Aorta (tissue), 5 donors: ENCODE results near the gene PDE4D. TPM values are rescaled to one million over a fixed set of nuclear protein-coding genes. Genes with fewer than 3 reads are reported as not detected.
"Not testable (repeated sequence)": the region's sequence is repeated elsewhere in the genome, so short reads cannot be mapped to it uniquely, and the experiment has no call there.

ENCODE experiments used
- ATAC-seq: fragments of 200-7000 bp; cut with Tn5 transposase; one replicate; pipeline ENCODE4 v1.9.1; 2022; ENCODE audit warnings: moderate library complexity; ENCODE audit not compliant: low FRiP score
- DNase-seq, 2 donors: peaks; one replicate each; pipeline ENCODE4 v3.0.0-alpha.2; 2020
- H3K27ac ChIP-seq, 2 donors: one replicate each; pipeline ENCODE4 v1.5.1; 2013; ENCODE audit warnings: low read length in 2 of 2, mild to moderate bottlenecking in 2 of 2, moderate library complexity in 2 of 2, control low read depth in 1 of 2, inconsistent platforms in 1 of 2, low read depth in 1 of 2
- H3K27me3 ChIP-seq, 2 donors: one replicate each; pipeline ENCODE4 v1.6.1; 2013; ENCODE audit warnings: control low read depth in 1 of 2, low read length in 1 of 2, mild to moderate bottlenecking in 1 of 2, moderate library complexity in 1 of 2; ENCODE audit not compliant: insufficient read depth in 2 of 2, control insufficient read depth in 1 of 2
- H3K36me3 ChIP-seq, 2 donors: one replicate each; pipeline ENCODE4 v1.6.1; 2013; ENCODE audit warnings: control low read depth in 1 of 2, low read length in 1 of 2, mild to moderate bottlenecking in 1 of 2; ENCODE audit not compliant: insufficient read depth in 2 of 2, control insufficient read depth in 1 of 2
- H3K4me1 ChIP-seq, 2 donors: one replicate each; pipeline ENCODE4 v1.6.1; 2013; ENCODE audit warnings: low read length in 2 of 2, control low read depth in 1 of 2, mild to moderate bottlenecking in 1 of 2, moderate library complexity in 1 of 2; ENCODE audit not compliant: insufficient read depth in 2 of 2, control insufficient read depth in 1 of 2
- H3K4me3 ChIP-seq, 2 donors: one replicate each; pipeline ENCODE4 v1.5.1; 2013; ENCODE audit warnings: low read length in 2 of 2, control low read depth in 1 of 2, mild to moderate bottlenecking in 1 of 2
- H3K9me3 ChIP-seq: one replicate; pipeline ENCODE4 v1.6.1; 2013; ENCODE audit warnings: mild to moderate bottlenecking, low read length; ENCODE audit not compliant: control insufficient read depth
- WGBS, 2 donors: extraction: QIAGEN DNeasy Blood & Tissue Kit; methylation state at CpG; one replicate each; pipeline ENCODE4 v1.1.7; 2013; 5-methylcytosine and 5-hydroxymethylcytosine counted together
- intact Hi-C, 2 donors: fragments of 100-400 bp; cut with DNase I; formaldehyde crosslinking; loops; one replicate each; pipeline versions ENCODE4 v1.14.2 to v1.15.0; 2022
- polyA plus RNA-seq, 2 donors: library from polyadenylated mRNA; stranded (reverse); fragments of 200-250 nt; gene quantifications; one replicate each; pipeline ENCODE4 v1.2.3, GENCODE V29; 2013
- total RNA-seq, 2 donors: library from RNA; stranded (reverse); fragmentation: NEBNext Ultra II Directional; extraction: Animal tissue kit (Norgen Biotek cat#: 25700); gene quantifications; one replicate each; pipeline ENCODE4 v1.2.1, GENCODE V29; 2021
- donor health status: healthy with polysubstance abuse.
- donor health status: Bipolar disorder and iron deficiency.
- donor health status: DM: no; HTN: no; CAD: no.
- donor health status: DM: no; HTN: no; CAD: no.
- donor health status: DM: yes; HTN: yes; CAD: no.

Gene PDE4D
- total and polyA plus RNA-seq, 4 donors: 2.4 to 112 (median 33.3) TPM

DNA sequence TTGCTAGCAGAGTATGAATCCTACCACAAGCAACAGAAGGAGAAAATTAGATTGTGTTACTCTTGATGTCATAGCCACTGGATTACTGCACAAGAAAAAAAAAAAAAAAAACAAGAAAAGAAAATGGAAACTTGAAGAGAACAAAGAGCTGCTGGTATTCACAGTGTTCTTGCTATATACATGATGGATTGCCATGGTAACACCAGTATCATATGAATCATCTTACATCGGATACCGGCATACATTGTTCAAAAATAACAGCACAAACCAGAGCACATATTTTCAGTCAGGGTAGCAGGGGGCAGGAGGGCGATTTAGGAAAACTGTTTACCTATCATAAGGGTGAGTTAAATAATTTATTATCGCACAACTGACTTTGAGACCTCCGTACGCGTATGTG is 472.9 kb downstream of the PDE4D start:
- Histone ChIP-seq H3K4me3 (no peak overlapping the region), H3K36me3 (peaks cover 0 to 2% of the 10 kb centered on the region in 2 donors), H3K27me3 (no peaks in the 10 kb centered on the region), H3K27ac (no peak overlapping the region), H3K9me3 (no peaks in the 10 kb centered on the region), H3K4me1 (no peaks in the 10 kb centered on the region)
- intact Hi-C loops: no loop called here
- no peak for ATAC-seq
- 62 to 76% methylated on average over 7 of the region's 7 CpGs for WGBS, 2 donors
- no peak for DNase-seq

DNA sequence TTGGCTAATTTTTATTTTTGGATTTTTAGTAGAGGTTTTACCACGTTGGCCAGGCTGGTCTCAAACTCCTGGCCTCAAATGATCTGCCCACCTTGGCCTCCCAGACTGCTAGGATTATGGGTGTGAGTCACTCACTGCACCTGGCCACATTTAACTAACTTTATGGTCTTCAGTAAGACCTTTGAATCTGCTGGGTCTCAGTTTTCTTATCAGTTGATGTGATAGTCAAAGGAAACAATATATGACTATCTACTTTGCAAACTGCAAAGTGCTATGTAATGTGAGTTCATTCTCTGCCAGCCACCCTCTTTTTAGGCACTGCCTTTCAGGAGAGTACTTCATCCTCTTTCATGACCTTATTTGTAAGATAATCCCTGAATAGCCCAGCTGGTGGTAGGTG is 474.7 kb downstream of the PDE4D start:
- 39 to 40% methylated on average over 1 of the region's 1 CpG for WGBS, 2 donors
- ATAC-seq: no peak
- no peaks in the 10 kb centered on the region for H3K4me1 ChIP-seq
- no peaks in the 10 kb centered on the region for H3K9me3 ChIP-seq
- no peak for DNase-seq
- no peaks in the 10 kb centered on the region for H3K27me3 ChIP-seq
- intact Hi-C loops: no loop called here
- no peak overlapping the region for H3K4me3 ChIP-seq
- no peak overlapping the region for H3K27ac ChIP-seq
- no peaks in the 10 kb centered on the region for H3K36me3 ChIP-seq

DNA sequence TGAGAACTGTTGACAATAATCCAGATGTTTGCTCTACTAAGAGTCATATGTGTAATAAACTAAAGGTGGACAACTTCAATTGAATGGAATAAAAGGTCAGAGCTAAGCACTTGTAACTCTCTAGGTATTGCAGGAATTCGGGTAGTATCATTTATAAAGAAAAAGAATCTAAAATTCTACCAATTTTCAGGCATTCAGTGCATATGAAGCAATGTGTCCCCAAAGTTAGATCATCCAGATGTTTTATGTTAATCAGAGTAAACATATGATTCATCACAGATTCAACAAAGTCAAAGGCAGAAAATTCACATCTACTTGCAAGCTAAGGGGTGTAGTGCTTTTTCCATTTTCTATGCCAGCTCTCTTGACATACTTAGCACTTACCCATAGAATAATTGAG is 477.1 kb downstream of the PDE4D start:
- Histone ChIP-seq H3K4me3 (no peak overlapping the region), H3K27ac (no peak overlapping the region), H3K4me1 (no peaks in the 10 kb centered on the region), H3K27me3 (no peaks in the 10 kb centered on the region), H3K36me3 (no peaks in the 10 kb centered on the region), H3K9me3 (no peaks in the 10 kb centered on the region)
- WGBS, 2 donors: 82 to 83% methylated on average over 1 of the region's 1 CpG
- DNase-seq (no peak), ATAC-seq (no peak)
- intact Hi-C loops: no loop called here

DNA sequence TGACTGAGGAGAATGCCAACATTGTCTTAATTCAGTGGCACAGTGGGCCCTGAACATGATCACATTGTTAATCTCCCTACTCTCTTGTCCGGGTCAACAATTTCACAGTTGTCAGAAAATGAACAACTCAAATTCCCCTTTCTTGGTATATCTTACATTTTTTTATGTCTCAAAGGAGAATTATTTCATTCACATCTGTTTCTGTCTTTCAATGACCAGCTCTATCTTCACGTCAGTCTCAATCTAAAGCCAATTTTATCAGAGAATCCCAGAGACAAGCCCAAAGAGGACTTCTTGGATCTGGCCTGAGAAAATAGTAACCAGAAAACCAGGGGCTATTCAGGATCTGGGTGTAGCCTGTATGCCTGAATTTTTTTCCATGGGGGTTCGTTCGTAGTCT is 477.5 kb downstream of the PDE4D start:
- DNase-seq (no peak), ATAC-seq (no peak)
- H3K27me3 ChIP-seq: no peaks in the 10 kb centered on the region
- no peak overlapping the region for H3K27ac ChIP-seq
- H3K4me3 ChIP-seq: no peak overlapping the region
- no peaks in the 10 kb centered on the region for H3K4me1 ChIP-seq
- intact Hi-C loops: no loop called here
- H3K9me3 ChIP-seq: no peaks in the 10 kb centered on the region
- H3K36me3 ChIP-seq: no peaks in the 10 kb centered on the region
- 81 to 87% methylated on average over 4 of the region's 4 CpGs for WGBS, 2 donors

DNA sequence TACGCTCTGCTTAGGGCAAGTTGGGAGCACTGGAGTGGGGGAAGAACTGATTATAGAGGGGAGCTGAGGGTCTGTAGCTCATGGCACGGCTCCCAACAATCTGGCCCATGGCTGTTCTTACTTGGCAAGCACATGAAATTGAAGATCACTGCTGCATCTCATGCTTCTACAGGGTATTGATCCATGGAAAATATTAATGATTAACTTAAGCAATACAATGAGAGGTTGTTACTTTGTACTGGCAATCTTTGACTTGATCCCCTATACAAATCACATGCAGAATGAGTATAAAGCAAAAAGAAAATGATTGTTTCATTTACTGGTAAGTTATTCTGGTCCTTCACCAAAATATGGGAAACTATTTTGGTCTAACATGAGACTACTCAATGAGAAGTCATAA is 481.1 kb downstream of the PDE4D start:
- peaks cover 6% of the 10 kb centered on the region for H3K9me3 ChIP-seq
- ATAC-seq: no peak
- no peaks in the 10 kb centered on the region for H3K4me1 ChIP-seq
- whole genome bisulfite sequencing, 2 donors: 79 to 94% methylated on average over 2 of the region's 2 CpGs
- intact Hi-C loops: no loop called here
- H3K36me3 ChIP-seq: peaks cover 0 to 2% of the 10 kb centered on the region in 2 donors
- H3K27me3 ChIP-seq: no peaks in the 10 kb centered on the region
- H3K4me3 ChIP-seq: no peak overlapping the region
- DNase-seq: no peak
- H3K27ac ChIP-seq: no peak overlapping the region

DNA sequence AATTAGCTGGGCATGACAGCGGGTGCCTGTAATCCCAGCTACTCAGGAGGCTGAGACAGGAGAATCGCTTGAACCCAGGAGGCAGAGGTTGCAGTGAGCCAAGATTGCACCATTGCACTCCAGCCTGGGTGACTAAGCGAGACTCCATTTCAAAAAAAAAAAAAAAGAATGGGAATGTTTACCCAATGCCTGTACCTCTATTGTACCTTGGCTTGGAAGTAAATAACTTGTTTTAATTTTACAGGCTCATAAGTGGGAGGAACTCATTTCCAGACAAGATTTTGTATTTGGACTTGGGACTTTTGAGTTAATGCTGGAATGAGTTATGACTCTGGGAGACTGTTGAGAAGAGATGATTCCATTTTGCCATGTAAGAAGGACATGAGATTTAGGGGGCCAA is 484.5 kb downstream of the PDE4D start:
- H3K4me1 ChIP-seq, H3K27me3 ChIP-seq, DNase-seq, H3K36me3 ChIP-seq, intact Hi-C loops, H3K27ac ChIP-seq, ATAC-seq, H3K9me3 ChIP-seq, H3K4me3 ChIP-seq: not testable (repeated sequence)
- 92 to 96% methylated on average over 3 of the region's 3 CpGs for WGBS, 2 donors

DNA sequence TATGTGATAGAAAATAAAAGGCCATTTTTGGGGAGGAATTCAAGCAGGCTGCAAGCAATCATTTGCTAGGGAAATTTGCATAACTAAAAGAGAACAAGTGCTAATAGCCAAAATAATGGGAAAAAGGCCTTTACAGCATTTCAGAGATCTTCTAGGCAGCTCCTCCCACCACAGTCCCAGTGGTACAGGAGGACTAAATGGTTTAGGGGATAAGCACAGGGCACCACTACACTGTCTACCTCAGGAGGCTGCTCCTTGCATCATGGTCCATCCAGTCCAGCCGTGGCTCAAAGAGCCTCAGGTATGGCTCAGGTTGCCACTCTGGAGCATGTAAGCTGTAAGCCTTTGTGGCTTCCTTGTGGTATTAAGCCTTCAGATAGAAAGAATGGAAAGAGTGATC is 485.6 kb downstream of the PDE4D start:
- Histone ChIP-seq H3K27me3 (no peaks in the 10 kb centered on the region), H3K4me1 (no peaks in the 10 kb centered on the region), H3K9me3 (peaks cover 6% of the 10 kb centered on the region), H3K36me3 (peaks cover 0 to 2% of the 10 kb centered on the region in 2 donors), H3K27ac (no peak overlapping the region), H3K4me3 (no peak overlapping the region)
- WGBS, 2 donors: 94 to 95% methylated on average over 1 of the region's 1 CpG
- no peak for DNase-seq
- ATAC-seq: no peak
- intact Hi-C loops: no loop called here

DNA sequence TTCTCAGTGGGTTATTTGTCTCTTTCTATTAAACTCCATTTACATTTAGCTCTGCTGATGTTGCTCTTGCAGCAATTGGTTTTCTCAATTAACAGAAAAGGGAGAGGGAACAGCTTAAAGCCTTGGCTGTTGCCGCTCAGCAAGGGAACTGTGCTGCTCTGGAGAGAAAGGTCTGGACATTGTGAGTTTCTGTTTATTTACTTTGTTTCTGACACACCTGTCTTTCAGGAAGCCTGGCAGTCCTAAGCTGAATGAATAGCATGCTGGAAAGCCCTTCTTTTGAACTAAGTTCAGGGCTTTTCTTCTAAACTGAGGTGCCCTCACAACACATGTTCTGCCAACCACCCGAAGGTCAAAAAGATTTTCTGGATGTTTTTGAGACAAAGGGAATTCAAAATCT is 491.9 kb downstream of the PDE4D start:
- Histone ChIP-seq H3K9me3 (no peaks in the 10 kb centered on the region), H3K27ac (no peak overlapping the region), H3K4me3 (no peak overlapping the region), H3K27me3 (no peaks in the 10 kb centered on the region), H3K4me1 (no peaks in the 10 kb centered on the region), H3K36me3 (no peaks in the 10 kb centered on the region)
- 37 to 38% methylated on average over 2 of the region's 2 CpGs for WGBS, 2 donors
- ATAC-seq (no peak), DNase-seq (no peak)
- intact Hi-C loops: no loop called here

DNA sequence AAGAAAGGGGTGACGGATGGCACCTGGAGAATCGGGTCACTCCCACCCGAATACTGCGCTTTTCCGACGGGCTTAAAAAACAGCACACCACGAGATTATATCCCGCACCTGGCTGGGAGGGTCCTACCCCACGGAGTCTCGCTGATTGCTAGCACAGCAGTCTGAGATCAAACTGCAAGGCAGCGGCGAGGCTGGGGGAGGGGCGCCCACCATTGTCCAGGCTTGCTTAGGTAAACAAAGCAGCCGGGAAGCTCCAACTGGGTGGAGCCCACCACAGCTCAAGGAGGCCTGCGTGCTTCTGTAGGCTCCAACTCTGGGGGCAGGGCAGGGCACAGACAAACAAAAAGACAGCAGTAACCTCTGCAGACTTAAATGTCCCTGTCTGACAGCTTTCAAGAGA is 498.6 kb downstream of the PDE4D start:
- WGBS, 2 donors: 21 to 76% methylated on average over 2 to 12 of the region's 15 CpGs
- H3K36me3 ChIP-seq, H3K9me3 ChIP-seq, H3K27me3 ChIP-seq, H3K27ac ChIP-seq, H3K4me1 ChIP-seq, H3K4me3 ChIP-seq, ATAC-seq, DNase-seq: not testable (repeated sequence)
- intact Hi-C loops: loop anchor here in 1 of 2 donors (5.0 kb wide), 1 partner anchor 277 kb away; no protein-coding TSS in a partner anchor
